Embryonic facial prominence (tissue), 1 donor: ENCODE results near the gene CHD2.

Experiments
- DNase-seq: peaks from one replicate; pipeline ENCODE4 v3.0.0-alpha.2; 2016; ENCODE audit errors: extremely low spot score

The CHD2 gene

DNA sequence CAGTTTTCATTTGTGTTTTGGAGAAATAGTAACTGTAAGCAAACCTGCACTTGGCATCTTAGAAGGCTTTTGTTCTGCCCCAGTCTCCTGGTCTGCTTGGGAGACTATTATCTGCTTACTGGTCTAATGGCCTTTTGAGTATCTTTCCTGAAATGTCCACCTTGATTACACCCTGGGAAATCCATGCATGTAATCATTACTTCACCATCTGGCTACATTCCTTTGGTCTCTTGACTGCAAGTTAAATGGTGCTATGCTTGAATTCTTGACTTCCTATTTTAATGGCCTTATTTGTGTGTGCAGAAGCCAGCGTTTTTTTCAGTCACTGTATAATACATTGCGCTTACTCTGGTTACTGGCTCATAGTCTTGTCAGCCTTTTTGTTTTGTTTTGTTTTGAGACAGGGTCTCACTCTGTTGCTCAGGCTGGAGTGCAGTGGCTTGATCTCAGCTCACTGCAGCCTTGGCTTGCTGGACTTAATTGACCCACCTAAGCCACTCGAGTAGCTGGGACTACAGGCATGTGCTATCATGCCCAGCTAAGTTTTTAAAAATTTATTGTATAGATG lies 30.0 kb downstream of the CHD2 start:
- DNase-seq: no peak

DNA sequence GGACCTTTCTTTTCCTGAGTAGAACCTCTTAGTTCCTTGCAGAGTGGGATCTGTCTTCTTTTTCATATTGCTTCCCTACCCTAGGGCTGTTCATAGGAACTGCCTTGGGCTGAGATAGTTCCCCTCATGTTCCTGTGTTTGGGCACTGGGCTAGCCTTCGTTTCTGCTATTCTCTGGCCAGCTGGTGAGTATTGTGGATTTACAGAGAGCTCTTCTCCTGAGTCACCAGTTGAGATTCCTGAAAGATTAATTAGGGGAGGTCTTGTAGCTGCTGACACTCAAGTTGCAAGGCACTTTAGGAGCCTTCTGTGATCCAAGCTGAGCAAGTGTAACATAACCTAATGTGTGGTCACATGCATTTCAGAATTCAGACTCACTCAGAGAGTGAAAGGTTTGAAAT lies 30.7 kb downstream of the CHD2 start:
- DNase-seq: no peak

DNA sequence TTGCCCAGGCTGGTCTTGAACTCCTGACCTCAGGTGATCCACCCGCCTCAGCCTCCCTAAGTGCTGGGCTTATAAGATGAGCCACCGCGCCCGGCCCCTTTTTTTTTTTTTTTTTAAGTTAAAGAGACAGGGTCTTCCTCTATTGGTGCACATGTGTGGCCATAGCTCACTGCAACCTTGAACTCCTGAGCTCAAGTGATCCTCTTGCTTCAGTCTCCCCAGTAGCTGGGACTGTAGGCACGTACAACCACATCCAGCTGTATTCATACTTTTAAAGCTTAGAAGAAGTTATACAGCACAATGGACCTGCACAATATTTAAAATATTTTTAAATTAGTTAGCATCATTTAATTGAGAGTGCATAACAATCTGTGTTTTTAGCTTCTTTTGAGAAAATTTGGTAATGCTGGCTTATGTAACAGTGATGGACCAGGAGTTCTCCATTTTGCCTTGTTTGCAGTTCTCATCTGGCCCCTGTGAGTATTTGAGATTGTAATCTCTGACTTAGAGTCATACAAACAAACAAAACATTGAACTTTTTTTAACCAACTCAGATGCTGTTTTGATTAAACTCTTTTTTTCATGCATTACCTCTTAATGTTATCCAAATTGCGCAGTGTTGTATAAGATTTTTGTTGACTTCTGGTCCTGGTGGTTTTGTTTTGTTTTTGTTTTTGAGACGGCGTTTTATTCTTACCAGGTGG lies 33.0 kb downstream of the CHD2 start:
- no peak for DNase-seq

DNA sequence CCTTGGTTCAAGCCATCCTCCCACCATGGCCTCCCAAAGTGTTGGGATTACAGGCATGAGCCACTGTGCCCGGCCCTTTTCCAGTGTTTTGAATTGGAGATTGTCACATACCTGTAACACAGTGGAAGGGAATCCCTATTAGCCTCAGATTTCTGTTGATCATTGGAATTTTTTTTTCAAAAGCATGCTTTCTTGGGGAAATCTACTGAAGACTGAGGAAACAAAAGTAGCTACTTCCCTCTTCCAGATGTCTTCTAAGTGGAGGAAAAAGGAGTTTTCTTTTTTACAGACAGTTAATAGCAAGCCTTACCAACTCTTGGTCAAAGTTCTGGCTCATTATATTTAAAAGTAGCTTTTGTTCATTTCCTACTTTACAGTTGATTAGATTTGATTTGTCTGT lies 33.7 kb downstream of the CHD2 start:
- no peak for DNase-seq

DNA sequence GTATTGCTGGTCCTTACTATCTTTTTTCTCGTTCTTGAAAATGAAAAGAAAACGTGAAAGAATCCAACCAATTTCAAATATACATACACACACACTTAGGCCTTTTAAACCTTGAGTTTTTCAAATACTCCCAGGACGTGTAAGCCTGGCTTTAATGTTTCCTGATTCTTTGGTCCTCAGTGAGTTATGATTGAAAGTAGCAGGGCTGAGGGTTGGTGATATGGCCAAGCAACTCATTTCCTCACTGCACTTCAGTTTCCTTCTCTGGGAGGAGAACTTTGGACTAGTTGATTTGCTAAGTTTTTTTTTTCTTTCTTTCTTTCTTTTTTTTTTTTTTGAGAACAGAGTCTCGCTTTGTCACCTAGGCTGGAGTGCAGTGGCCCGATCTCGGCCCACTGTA lies 34.6 kb downstream of the CHD2 start:
- DNase-seq: no peak

DNA sequence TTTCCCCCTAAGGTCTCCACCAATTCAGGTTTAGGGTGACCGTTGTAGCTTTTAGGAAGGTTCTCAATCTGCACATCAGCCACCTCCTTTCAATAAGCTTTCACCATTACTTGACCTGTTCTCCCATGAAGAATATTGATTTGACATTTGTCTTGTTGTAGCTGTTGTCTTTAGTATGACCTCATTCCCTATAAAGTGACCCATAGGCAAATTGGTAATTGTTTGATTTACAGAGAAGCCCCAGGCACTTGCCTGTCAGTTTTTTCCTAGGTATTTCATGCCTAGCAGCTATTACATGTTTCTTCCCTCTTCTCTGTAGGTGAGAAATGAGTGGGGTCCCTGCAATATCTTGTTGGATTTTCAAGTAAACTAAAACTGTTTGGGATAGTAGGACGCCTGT lies 36.0 kb downstream of the CHD2 start:
- DNase-seq: no peak

DNA sequence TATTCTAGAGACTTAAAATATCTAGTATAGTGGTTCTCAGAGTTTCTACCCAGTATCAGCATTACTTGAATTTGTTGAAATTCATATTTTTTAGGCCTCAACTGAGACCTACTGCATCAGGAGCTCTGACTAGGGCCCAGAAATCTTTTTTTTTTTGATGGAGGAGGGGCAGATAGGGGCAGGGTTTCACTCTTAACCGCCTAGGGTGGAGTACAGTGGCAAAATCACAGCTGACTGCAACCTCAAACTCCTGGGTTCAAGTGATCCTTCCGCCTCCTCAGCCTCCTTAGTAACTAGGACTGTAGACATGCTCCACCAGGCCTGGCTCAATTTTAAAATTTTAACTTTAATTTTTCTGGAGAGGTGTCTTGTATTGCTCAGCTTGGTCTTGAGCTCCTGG lies 36.6 kb downstream of the CHD2 start:
- DNase-seq: no peak

DNA sequence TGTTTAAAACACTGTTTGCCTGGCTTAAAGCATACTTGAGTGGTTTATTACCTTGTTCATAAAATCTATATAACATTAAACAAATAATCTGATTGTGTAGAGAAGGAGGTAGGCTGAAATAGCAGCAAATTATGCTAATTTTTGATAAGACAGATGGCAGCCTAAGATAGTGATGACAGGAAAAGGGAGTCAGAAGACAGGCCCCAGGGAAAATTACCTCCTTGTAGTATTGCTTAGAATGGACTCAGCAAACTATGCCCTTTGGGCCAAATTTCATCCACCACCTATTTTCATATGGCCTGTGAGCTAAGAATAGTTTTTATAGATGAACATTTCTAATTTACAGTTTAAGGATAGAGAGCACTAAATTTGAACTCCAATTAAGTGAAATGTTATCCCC lies 37.8 kb downstream of the CHD2 start:
- no peak for DNase-seq

DNA sequence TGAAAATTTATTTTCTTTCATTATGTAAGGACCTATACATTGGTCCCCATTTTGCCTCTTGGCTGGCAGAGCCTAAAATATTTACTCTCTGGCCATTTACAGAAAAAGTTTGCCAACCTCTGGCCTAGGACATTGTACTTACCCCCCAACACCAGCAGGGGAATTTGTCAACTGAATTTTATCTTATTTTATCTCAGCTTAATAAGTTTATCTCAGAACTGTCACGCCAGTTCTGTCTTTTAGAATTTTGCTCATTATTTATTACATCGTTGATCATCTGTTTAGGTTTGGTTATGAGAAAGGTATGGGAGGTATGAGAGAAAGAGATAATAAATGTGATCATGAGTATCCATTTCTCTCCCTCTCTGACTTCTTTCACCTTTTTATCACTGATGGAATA lies 38.3 kb downstream of the CHD2 start:
- DNase-seq: no peak

DNA sequence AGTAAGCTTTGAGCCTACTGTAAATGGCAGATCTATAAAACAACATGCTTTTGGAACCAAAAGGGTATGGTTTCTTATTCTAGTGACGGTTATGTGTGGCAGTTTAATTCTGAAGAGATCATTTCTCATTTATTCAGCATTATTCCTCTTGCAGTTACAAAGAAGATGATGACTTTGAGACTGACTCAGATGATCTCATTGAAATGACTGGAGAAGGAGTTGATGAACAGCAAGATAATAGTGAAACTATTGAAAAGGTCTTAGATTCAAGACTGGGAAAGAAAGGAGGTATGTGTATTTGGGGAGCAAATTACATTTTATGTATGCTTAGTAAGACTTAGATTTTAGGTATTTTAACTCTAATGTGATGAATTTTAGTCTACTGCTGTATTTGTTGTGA lies 41.5 kb downstream of the CHD2 start:
- DNase-seq: no peak

DNA sequence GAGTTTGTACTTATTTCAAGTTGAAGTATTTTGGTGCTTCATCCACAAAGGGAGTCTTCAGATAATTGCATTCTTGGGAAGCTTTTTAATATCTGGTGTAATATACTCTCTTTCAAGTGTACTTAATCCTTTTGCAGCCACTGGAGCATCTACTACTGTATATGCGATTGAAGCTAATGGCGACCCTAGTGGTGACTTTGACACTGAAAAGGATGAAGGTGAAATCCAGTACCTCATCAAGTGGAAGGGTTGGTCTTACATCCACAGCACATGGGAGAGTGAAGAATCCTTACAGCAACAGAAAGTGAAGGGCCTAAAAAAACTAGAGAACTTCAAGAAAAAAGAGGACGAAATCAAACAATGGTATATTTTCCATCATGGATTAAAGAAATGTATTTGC lies 42.6 kb downstream of the CHD2 start:
- DNase-seq: no peak

DNA sequence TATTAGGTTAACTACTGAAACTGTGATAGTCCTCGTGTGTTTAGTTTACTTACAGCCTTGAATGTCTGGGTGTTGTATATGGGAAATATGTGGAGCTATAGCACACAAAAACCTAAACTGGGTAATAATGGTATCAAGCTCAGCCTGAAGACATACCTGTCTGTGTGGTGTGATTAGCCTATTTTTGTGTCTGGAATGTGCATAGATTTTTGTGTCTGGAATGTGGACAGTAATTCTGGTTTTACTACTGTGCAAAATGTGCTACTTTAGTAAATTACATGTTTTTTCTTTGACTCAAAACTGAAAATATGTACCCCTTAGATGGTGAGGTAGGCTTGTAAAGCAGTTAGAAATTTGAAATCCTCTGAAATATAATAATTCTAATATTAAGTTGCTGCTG lies 43.5 kb downstream of the CHD2 start:
- DNase-seq: no peak

DNA sequence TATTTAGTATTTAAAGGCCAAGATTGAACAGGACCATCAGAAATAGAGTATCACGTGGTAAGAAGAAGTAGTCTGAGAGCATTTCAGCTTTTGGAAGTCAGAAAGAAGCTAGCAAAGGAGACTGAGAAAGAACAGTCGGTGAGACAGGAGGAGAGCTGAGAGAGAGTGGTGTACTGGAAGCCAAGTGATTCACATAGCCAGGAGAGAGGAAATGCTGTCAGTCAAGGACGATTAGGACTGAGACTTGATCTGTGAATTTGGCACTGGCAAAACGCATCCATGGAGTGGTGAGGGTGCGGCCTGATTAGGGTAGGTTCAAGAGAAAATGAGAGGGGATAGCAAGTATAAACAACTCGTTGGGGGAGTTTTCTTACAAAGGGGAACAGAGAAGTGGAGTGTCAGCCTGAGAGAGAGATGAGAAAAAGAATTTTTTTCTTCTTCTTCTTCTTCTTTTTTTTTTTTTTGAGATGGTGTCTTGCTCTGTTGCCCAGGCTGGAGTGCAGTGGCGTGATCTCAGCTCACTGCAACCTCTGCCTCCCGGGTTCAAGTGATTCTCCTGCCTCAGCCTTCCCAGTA lies 44.9 kb downstream of the CHD2 start:
- no peak for DNase-seq

DNA sequence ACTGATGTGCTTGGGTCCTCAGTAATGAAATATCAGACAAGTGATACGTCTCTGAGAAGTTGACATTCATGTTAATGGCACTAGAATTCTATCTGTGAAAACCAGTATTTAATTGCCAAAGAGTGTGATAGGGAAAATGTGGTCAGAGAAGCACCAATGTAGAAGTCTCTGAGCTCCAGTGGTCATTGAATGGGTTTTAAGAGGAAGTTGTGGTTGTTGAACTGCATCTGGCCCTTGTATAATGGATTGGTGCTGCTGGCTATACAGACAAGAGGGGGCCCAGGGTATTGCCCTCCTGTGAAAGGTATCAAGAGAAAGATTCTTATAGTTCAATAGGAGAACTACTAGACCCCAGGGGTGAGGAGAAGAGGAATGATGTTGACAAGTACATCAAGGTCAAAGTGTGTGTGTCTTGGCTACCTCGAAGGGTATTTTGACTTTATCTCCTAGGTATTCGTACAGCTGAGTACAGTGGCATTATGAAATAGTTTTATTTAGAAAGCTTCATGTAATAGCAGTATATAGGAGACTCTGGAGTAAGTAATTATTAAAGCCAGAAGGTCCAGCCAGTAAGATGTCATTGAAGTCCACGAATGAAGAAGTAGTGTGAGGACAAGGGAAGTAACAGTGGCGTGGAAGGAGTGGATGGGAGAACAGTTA lies 47.1 kb downstream of the CHD2 start:
- DNase-seq: no peak

DNA sequence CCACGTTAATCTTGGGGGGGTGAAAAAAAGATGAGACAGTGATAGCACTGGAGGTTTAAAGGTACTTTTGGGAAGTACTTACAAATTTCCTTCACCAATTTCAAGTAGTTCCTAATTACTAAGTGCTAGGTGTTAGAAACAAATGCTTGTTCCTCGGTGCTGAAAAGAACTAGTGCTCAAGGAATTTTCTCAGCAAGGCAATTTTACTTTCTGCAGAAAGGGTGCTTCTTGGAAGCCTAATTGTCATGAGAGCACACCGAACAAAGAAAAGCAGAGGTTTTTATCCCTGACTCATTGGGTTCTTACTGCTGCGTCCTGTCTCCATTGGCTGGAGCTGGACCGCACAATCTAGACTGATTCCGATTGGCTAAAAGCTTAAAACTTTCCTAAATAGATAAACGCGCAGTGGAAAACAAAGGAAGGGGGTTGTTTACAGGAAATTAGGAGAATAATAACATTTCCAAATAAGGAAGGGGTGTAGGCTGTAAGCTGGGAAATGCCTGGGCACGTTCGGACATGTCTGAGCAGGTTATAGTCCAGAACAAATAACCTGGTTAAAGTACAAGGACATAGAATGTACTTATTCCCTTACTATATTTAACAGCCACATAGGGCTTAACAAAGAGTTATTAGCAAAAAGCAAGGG lies 49.6 kb downstream of the CHD2 start:
- no peak for DNase-seq

DNA sequence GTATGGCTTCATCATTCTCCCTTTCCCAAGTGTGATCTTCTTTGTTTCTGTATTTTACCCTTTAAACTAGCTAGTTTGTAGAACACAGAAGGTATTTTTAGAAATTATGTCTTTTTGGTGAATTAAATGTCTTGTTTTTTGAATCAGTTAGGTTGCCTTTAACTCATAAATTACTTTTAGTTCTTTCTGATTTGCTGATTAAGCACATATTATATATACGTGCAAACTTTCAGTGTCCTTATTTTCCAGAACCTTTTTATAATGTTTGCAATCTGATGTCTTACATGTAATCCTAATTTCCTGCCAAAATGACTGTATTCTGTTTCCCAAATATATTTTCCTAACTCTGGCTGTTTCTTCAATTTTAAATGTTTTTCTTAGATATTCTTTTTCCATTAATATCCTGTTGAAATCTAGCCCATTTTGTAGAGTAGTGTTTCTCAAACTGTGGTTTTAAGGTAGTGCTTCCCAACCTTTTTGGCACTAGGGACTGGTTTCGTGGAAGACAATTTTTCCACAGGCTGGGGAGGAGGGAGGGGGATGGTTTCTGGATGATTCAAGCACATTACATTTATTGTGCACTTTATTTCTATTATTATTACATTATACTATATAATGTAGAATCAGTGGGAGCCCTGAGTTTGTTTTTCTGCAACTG lies 51.8 kb downstream of the CHD2 start:
- no peak for DNase-seq

DNA sequence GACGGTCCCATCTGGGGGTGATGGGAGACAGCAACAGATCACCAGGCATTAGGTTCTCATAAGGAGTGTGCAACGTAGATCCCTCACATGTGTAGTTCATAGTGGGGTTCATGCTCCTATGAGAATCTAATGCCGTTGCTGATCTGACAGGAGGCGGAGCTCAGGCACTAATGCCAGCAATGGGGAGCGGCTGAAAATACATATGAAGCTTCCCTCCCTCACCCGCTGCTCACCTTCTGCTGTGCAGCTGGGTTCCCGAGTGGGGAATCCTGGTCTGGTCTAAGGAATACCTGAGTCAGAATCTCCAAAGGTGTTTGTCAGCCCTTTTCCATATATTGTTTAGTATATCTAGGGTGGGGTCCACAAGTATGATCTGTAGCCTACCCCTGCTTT lies 52.3 kb downstream of the CHD2 start:
- DNase-seq: no peak

DNA sequence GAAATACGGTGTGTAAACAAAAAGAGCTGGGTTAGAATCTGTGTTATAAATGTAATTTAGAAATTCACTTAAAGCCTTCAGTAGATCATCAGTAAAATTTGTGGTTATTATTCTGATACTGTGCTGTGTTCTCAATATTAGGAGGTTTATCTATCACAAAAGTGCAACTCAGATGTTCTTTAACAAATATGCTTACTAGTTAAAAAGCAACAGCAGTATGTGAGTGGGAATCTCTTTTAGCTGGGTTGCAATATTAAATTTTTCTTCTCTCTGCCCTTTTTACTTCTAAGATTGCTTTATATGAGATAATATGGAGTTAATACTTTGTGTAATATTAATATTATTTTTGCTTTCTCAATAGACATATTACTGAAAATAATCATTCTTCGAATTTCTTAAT lies 53.4 kb downstream of the CHD2 start:
- DNase-seq: no peak

DNA sequence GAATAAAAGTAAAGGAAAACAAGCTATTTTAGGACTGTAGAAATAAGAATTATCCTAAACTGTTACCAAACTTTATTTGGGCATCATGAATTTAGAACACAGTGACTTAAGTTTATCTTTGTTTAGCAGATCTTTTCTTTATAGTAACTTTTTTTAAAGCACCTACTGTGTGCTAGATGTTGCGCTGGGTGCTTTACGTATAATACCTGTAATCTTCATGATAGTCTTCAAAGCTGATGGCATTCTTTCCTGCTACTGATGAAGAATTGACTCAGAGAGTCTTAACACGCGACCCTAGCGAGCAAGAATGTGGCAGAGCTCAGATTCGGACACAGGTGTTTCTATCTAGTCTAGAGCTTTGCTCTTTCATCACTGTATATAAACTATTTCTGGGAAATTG lies 53.9 kb downstream of the CHD2 start:
- DNase-seq: no peak

DNA sequence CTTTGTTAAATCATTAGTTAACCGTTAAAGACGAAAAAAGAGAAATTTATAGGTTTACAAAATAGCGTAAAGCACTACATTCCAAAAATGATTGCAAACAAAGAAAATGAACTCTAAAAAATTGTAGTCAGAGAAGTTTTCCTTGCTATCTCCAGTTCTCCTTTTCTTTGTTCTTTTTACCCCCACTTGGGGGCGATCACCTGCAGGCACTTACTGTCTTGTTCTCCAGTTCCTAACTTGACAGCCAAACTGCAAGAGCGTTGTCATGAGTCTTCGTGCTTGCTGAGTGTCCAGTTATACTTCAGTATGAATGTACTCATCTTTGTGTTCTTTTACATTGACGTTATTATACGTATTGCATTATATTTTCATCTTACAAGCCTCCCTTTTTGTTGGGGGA lies 54.5 kb downstream of the CHD2 start:
- no peak for DNase-seq

DNA sequence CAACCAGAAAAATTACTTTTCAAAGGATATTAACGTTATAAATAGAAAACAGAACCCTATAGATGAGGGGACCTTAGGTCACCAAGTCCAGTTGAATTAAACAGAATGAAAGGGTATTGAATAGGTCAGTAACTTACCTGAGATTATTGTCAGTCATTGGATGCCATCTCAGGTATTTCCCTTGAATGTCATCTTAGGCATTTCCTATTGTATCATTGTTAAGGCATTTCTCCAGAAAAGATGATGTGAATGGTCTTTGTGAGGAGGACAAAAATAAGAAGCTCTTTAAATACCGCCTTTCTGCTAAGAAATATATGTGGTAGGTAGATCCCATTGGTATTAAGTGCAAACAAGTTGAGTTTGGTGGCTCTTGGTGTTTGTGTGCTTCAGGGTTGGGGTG lies 55.6 kb downstream of the CHD2 start:
- no peak for DNase-seq

DNA sequence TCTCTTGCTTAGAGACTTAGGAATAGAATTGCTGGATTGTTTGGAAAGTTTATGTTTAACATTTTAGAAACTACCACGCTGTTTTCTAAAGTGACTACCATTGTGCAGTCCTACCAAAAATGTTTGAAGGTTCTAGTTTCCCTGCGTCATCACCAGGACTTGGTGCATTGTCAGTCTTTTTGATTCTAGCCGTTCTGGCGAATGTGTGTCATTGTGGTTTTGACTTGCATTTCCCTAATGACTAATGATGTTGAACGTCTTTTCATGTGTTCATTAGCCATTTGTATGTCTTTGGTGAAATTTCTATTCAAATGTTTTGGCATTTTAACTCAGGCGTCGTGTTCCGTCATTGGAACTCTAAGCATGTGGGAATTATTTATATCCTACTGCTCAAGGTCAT lies 58.0 kb downstream of the CHD2 start:
- no peak for DNase-seq
